ENCODE data around the gene GCHFR.

Gene GCHFR

GRCh38 chr15:40807888-40808461, 44.1 kb downstream of the GCHFR start:
- H3K4me3 ChIP-seq (ENCODE audit: low read length), result peak overlapping the region; percentile 90
- DNase-seq (ENCODE audit: low read depth), result no peak
- no peak for TF ChIP-seq CTCF (IDR thresholded peaks at IDR 0.05; ENCODE audit: insufficient read depth, low read depth, low read length, missing control alignments)

- TF ChIP-seq CTCF (IDR thresholded peaks at IDR 0.05; ENCODE audit: insufficient read depth, low read depth, low read length, missing control alignments), result no peak
- no peak overlapping the region for H3K4me3 ChIP-seq (ENCODE audit: low read length)
- no peak for DNase-seq (ENCODE audit: low read depth)
Measured at GRCh38 chr15:40808861-40809450, 45.1 kb downstream of the GCHFR start.

- no peak overlapping the region for H3K4me3 ChIP-seq (ENCODE audit: low read length)
- TF ChIP-seq CTCF (IDR thresholded peaks at IDR 0.05; ENCODE audit: insufficient read depth, low read depth, low read length, missing control alignments), result no peak
- no peak for DNase-seq (ENCODE audit: low read depth)
Measured at GRCh38 chr15:40812721-40813425, 49.0 kb downstream of the GCHFR start.

- no peak for TF ChIP-seq CTCF (IDR thresholded peaks at IDR 0.05; ENCODE audit: insufficient read depth, low read depth, low read length, missing control alignments)
- no peak overlapping the region for H3K4me3 ChIP-seq (ENCODE audit: low read length)
- DNase-seq (ENCODE audit: low read depth), result no peak
Measured at GRCh38 chr15:40815042-40815698, 51.3 kb downstream of the GCHFR start.
